PC-3 (cell line): Measurements from ENCODE around the gene CDH12. TPM values are rescaled to one million over a fixed set of nuclear protein-coding genes. Genes with fewer than 3 reads are reported as not detected.

Experiments used
- ATAC-seq: fragments of 200-7000 bp; cut with Tn5 transposase; 2 replicates; pipeline ENCODE4 v1.9.1; 2020; ENCODE audit warnings: mild to moderate bottlenecking, moderate library complexity
- BruUV-seq: library from RNA; stranded (reverse); fragments of 400-500 nt; replicated peaks from 2 replicates; lab custom pipeline; 2021; lab: Mats Ljungman, UMichigan
- CTCF ChIA-PET: fragments of 300-600 bp; sonication (Branson Sonifier 250); formaldehyde crosslinking; loops from one replicate; lab custom pipeline; 2022; ENCODE audit warnings: antibody characterized with exemption; lab: Charles Lee
- POLR2A ChIA-PET: fragments of 300-600 bp; sonication (Branson Sonifier 250); formaldehyde crosslinking; loops from one replicate; lab custom pipeline; 2022; ENCODE audit warnings: antibody characterized with exemption; ENCODE audit not compliant: unreplicated experiment; lab: Charles Lee
- DNase-seq: peaks from one replicate; pipeline ENCODE4 v3.0.0-alpha.2; 2015
- H2AFZ ChIP-seq: fragments of 300-600 bp; sonication (generic); 2 replicates; pipeline ENCODE4 v1.6.0; 2016; ENCODE audit warnings: antibody characterized with exemption, low read length
- H3F3A ChIP-seq: fragments of 300-600 bp; sonication (generic); one replicate; pipeline ENCODE4 v1.6.0; 2017; ENCODE audit warnings: antibody characterized with exemption, low read length, control low read depth, mild to moderate bottlenecking; ENCODE audit not compliant: unreplicated experiment
- H3K27ac ChIP-seq: fragments of 300-600 bp; sonication (generic); 2 replicates; pipeline ENCODE4 v1.5.1; 2016; ENCODE audit warnings: mild to moderate bottlenecking, low read length
- H3K27me3 ChIP-seq: fragments of 300-600 bp; sonication (generic); 2 replicates; pipeline ENCODE4 v1.6.1; 2016; ENCODE audit warnings: low read length, mixed read lengths
- H3K36me3 ChIP-seq: fragments of 300-600 bp; sonication (generic); 2 replicates; pipeline ENCODE4 v1.6.1; 2016; ENCODE audit warnings: low read depth, mixed run types, low read length, mixed read lengths
- H3K4me1 ChIP-seq: fragments of 300-600 bp; sonication (generic); 2 replicates; pipeline ENCODE4 v1.5.1; 2016; ENCODE audit warnings: low read length; ENCODE audit not compliant: insufficient read depth
- H3K4me2 ChIP-seq: fragments of 300-600 bp; sonication (generic); 2 replicates; pipeline ENCODE4 v1.6.0; 2016; ENCODE audit warnings: low read length
- H3K4me3 ChIP-seq: fragments of 300-600 bp; sonication (generic); 2 replicates; pipeline ENCODE4 v1.5.1; 2016; ENCODE audit warnings: mild to moderate bottlenecking, low read length, mixed read lengths
- H3K79me2 ChIP-seq: fragments of 300-600 bp; sonication (generic); 2 replicates; pipeline ENCODE4 v1.6.1; 2017; ENCODE audit warnings: low read length, mixed read lengths
- H3K9ac ChIP-seq: fragments of 300-600 bp; sonication (generic); 2 replicates; pipeline ENCODE4 v1.6.0; 2016; ENCODE audit warnings: mild to moderate bottlenecking, low read length
- H3K9me2 ChIP-seq: fragments of 300-600 bp; sonication (generic); replicated peaks from 2 replicates; pipeline ENCODE4 v1.6.1; 2016; ENCODE audit warnings: mixed run types, low read length, mixed read lengths
- H3K9me3 ChIP-seq: fragments of 300-600 bp; sonication (generic); 2 replicates; pipeline ENCODE4 v1.6.1; 2016; ENCODE audit warnings: low read length, mixed read lengths
- H4K20me1 ChIP-seq: fragments of 300-600 bp; sonication (generic); 2 replicates; pipeline ENCODE4 v1.6.1; 2016; ENCODE audit warnings: low read length, mixed read lengths
- EZH2 ChIP-seq: fragments of 300-600 bp; sonication (generic); IDR thresholded peaks from one replicate; pipeline ENCODE4 v1.6.1; 2017; ENCODE audit warnings: antibody characterized with exemption, mild to moderate bottlenecking, low read length; ENCODE audit not compliant: unreplicated experiment
- EZH2phosphoT487 ChIP-seq: fragments of 300-600 bp; sonication (generic); IDR thresholded peaks from 2 replicates; pipeline ENCODE4 v1.6.1; 2018; ENCODE audit warnings: mild to moderate bottlenecking, antibody characterized with exemption, low read length, borderline replicate concordance
- intact Hi-C: fragments of 100-400 bp; cut with micrococcal nuclease; formaldehyde crosslinking; loops from 2 replicates; pipeline ENCODE4 v1.9.0; 2023
- total RNA-seq: library from RNA; depleted of rRNA; stranded (reverse); fragments of >200 nt; gene quantifications from 2 replicates; pipeline ENCODE4 v1.2.3, GENCODE V29; 2014
- TF ChIP-seq, protein P1 (sequence below): fragments of 300-600 bp; sonication (generic); conservative IDR thresholded peaks from 2 replicates; pipeline ENCODE4 v1.5.1; 2017; ENCODE audit warnings: antibody characterized with exemption, low read depth, mild to moderate bottlenecking, low read length

Gene CDH12
- total RNA-seq, 1 experiment from 2014 or later: 0.44 TPM

GRCh38 chr5:22842574-22842973 lies 10.6 kb downstream of the CDH12 start:
- ChIA-PET POLR2A (no interaction called here), CTCF (no interaction called here)
- intact Hi-C loops: no loop called here
- Histone ChIP-seq H3K4me2 (no peak overlapping the region), H2AFZ (no peak overlapping the region), H4K20me1 (no peaks in the 10 kb centered on the region), H3K4me1 (no peaks in the 10 kb centered on the region; the same call in 1 of the 2 replicates), H3K9ac (no peak overlapping the region), H3F3A (no peaks in the 10 kb centered on the region), H3K4me3 (no peak overlapping the region), H3K9me3 (no peaks in the 10 kb centered on the region), H3K79me2 (no peaks in the 10 kb centered on the region), H3K36me3 (no peaks in the 10 kb centered on the region), H3K9me2 (no peaks in the 10 kb centered on the region), H3K27ac (no peak overlapping the region), H3K27me3 (no peaks in the 10 kb centered on the region)
- no TSS peak for BruUV-seq
- ATAC-seq (peak; percentile 48), DNase-seq (peak; percentile 26)
- TF ChIP-seq EZH2phosphoT487 (no peak), EZH2 (no peak)
- TF ChIP-seq, protein P1, sequence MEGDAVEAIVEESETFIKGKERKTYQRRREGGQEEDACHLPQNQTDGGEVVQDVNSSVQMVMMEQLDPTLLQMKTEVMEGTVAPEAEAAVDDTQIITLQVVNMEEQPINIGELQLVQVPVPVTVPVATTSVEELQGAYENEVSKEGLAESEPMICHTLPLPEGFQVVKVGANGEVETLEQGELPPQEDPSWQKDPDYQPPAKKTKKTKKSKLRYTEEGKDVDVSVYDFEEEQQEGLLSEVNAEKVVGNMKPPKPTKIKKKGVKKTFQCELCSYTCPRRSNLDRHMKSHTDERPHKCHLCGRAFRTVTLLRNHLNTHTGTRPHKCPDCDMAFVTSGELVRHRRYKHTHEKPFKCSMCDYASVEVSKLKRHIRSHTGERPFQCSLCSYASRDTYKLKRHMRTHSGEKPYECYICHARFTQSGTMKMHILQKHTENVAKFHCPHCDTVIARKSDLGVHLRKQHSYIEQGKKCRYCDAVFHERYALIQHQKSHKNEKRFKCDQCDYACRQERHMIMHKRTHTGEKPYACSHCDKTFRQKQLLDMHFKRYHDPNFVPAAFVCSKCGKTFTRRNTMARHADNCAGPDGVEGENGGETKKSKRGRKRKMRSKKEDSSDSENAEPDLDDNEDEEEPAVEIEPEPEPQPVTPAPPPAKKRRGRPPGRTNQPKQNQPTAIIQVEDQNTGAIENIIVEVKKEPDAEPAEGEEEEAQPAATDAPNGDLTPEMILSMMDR: no peak

- H3K9me3 ChIP-seq: no peaks in the 10 kb centered on the region
- TF ChIP-seq, protein P1: no peak
- TF ChIP-seq EZH2phosphoT487: no peak
- TF ChIP-seq EZH2: no peak
- no peak overlapping the region for H2AFZ ChIP-seq
- ATAC-seq (no peak), DNase-seq (no peak)
- H4K20me1 ChIP-seq: no peaks in the 10 kb centered on the region
- H3K36me3 ChIP-seq: no peaks in the 10 kb centered on the region
- BruUV-seq: no TSS peak
- H3K9ac ChIP-seq: no peak overlapping the region
- no peaks in the 10 kb centered on the region; the same call in 1 of the 2 replicates for H3K4me1 ChIP-seq
- H3K79me2 ChIP-seq: no peaks in the 10 kb centered on the region
- H3K4me2 ChIP-seq: no peak overlapping the region
- no peaks in the 10 kb centered on the region for H3K27me3 ChIP-seq
- intact Hi-C loops: loop anchor here (5.0 kb wide), 1 partner anchor 56 kb away; no protein-coding TSS in a partner anchor
- no peak overlapping the region for H3K4me3 ChIP-seq
- no peaks in the 10 kb centered on the region for H3F3A ChIP-seq
- H3K27ac ChIP-seq: no peak overlapping the region
- POLR2A ChIA-PET: no interaction called here
- CTCF ChIA-PET: no interaction called here
- H3K9me2 ChIP-seq: no peaks in the 10 kb centered on the region
Observed at GRCh38 chr5:22837803-22838202, 15.3 kb downstream of the CDH12 start.

DNA sequence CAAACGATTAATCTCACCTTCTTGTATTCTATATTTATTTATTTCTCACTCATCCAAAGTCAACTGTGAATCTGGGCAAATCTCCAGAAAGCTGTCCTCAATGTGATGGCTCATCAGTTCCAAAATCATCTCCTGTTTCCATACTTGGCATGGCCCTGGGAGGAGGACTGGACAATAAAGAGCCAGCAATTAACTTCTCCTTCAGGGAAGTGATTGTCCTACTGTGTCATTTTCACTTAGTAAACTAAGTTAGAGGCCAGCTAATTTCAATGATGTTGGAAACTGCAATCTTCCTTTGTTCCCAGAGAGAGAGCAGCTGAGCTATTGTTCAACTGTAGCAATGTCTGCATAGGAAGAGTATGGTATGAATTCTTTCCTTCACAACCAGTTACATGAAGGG lies 17.5 kb downstream of the CDH12 start:
- Histone ChIP-seq H4K20me1 (no peaks in the 10 kb centered on the region), H3K9ac (no peak overlapping the region), H3K4me2 (no peak overlapping the region), H2AFZ (no peak overlapping the region), H3F3A (no peaks in the 10 kb centered on the region), H3K27me3 (no peaks in the 10 kb centered on the region), H3K9me2 (no peaks in the 10 kb centered on the region), H3K4me3 (no peak overlapping the region), H3K36me3 (no peaks in the 10 kb centered on the region), H3K79me2 (no peaks in the 10 kb centered on the region), H3K27ac (no peak overlapping the region), H3K9me3 (no peaks in the 10 kb centered on the region), H3K4me1 (no peaks in the 10 kb centered on the region)
- DNase-seq (peak; percentile 49), ATAC-seq (peak; percentile 88)
- no peak for TF ChIP-seq EZH2
- TF ChIP-seq, protein P1: no peak
- no peak for TF ChIP-seq EZH2phosphoT487
- ChIA-PET CTCF (no interaction called here), POLR2A (interaction anchor here (0.6 kb wide), 1 partner anchor 316 kb away, joined by 4 read pairs; no protein-coding TSS in a partner anchor)
- no TSS peak for BruUV-seq
- intact Hi-C loops: loop anchor here (5.0 kb wide), 1 partner anchor 53 kb away; no protein-coding TSS in a partner anchor
